IPS DF 4.7 (cell line): ENCODE data around the gene ABCB7.
"Not testable (repeated sequence)": the region's sequence is repeated elsewhere in the genome, so short reads cannot be mapped to it uniquely, and the experiment has no call there.

Experiments used
- DNase-seq: peaks from one replicate; pipeline ENCODE4 v3.0.0-alpha.2; 2013; ENCODE audit warnings: low spot score; ENCODE audit errors: extremely low read depth

The ABCB7 gene

GRCh38 chrX:75155827-75156525 lies at the start of gene ABCB7:
ABCB7 (minus strand) TSS chrX:75156283; CDS start chrX:75156272, 11 bp downstream.
- peak; percentile 16 for DNase-seq

- DNase-seq, result not testable (repeated sequence)
Measured at GRCh38 chrX:75188415-75189206, 32.5 kb upstream of the ABCB7 start.

- no peak for DNase-seq
Measured at GRCh38 chrX:75181721-75182120, 25.6 kb upstream of the ABCB7 start.

- not testable (repeated sequence) for DNase-seq
Measured at GRCh38 chrX:75179536-75180293, 23.6 kb upstream of the ABCB7 start.

- DNase-seq, result not testable (repeated sequence)
Measured at GRCh38 chrX:75172257-75172890, 16.3 kb upstream of the ABCB7 start.

GRCh38 chrX:75158054-75158453 lies 2.0 kb upstream of the ABCB7 start:
- no peak for DNase-seq

- no peak for DNase-seq
Measured at GRCh38 chrX:75156531-75156945, 455 bp upstream of the ABCB7 start.

GRCh38 chrX:75155447-75155826 lies 646 bp downstream of the ABCB7 start:
- no peak for DNase-seq

GRCh38 chrX:75154871-75155270 lies 1.2 kb downstream of the ABCB7 start:
- DNase-seq, result no peak

GRCh38 chrX:75151827-75152592 lies 4.1 kb downstream of the ABCB7 start:
- no peak for DNase-seq

- no peak for DNase-seq
Measured at GRCh38 chrX:75149654-75150053, 6.4 kb downstream of the ABCB7 start.

GRCh38 chrX:75132672-75133071 lies 23.4 kb downstream of the ABCB7 start:
- no peak for DNase-seq

- DNase-seq, result no peak
Measured at GRCh38 chrX:75131973-75132627, 24.0 kb downstream of the ABCB7 start.

- DNase-seq, result not testable (repeated sequence)
Measured at GRCh38 chrX:75129069-75129468, 27.0 kb downstream of the ABCB7 start.

GRCh38 chrX:75118296-75118695 lies 37.8 kb downstream of the ABCB7 start:
- no peak for DNase-seq

GRCh38 chrX:75115707-75116413 lies 40.2 kb downstream of the ABCB7 start:
- no peak for DNase-seq

- no peak for DNase-seq
Measured at GRCh38 chrX:75114638-75115037, 41.4 kb downstream of the ABCB7 start.

GRCh38 chrX:75113664-75114063 lies 42.4 kb downstream of the ABCB7 start:
- no peak for DNase-seq

GRCh38 chrX:75107863-75108509 lies 48.1 kb downstream of the ABCB7 start:
- no peak for DNase-seq
